Measurements from ENCODE around the gene RGMA.

DNA sequence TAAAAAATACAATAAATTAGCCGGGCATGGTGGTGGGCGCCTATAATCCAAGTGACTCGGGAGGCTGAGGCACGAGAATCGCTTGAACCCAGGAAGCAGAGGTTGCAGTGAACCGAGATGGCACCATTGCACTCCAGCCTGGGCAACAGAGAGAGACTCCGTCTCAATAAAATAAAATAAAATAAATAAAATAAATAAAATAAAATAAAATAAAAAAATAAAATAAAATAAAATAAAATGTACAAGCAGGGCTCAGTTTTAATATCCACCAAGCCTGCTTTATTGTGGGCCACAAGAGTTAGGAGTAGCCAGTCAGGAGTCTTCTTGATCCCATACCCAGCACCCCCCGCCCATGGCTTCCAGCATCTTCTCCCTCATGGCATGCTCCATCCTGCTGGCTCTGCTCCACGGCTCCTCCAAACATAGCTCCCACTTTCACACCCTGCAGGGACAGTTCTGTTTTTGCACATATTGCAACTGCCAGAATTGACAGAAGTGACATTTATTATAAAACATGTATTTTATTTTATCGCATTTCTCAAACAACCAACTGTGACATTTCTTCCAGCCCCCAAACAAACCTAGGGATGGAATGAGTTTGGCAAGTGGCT is 42.6 kb upstream of the RGMA start:
- TF ChIP-seq TAF1 (IDR thresholded peaks at IDR 0.05; ENCODE audit: borderline replicate concordance, insufficient read depth, low read length), result no peak
- TF ChIP-seq POLR2AphosphoS5 (IDR thresholded peaks at IDR 0.05; ENCODE audit: low read depth, low read length), result no peak

Data from PFSK-1 (cell line).